B cell (primary cell): ENCODE measurements around the gene KLK2. TPM values are rescaled to one million over a fixed set of nuclear protein-coding genes. Genes with fewer than 3 reads are reported as not detected.

Source experiments
- ATAC-seq: fragments of 200-7000 bp; cut with Tn5 transposase; one replicate; pipeline ENCODE4 v1.10.0; 2021; ENCODE audit warnings: low read depth, mild to moderate bottlenecking, moderate number of reproducible peaks, moderate library complexity
- CTCF ChIA-PET: fragments of 350-600 bp; sonication (Branson Sonifier 250); formaldehyde crosslinking; loops from one replicate; lab custom pipeline; 2021; ENCODE audit warnings: antibody characterized with exemption, inconsistent platforms; lab: Charles Lee
- POLR2A ChIA-PET: fragments of 350-600 bp; sonication (Branson Sonifier 250); formaldehyde crosslinking; loops from one replicate; lab custom pipeline; 2021; ENCODE audit warnings: antibody characterized with exemption; lab: Charles Lee
- DNase-seq: peaks from one replicate; pipeline ENCODE4 v3.0.0; 2013
- H2AFZ ChIP-seq: 2 replicates; pipeline ENCODE4 v1.6.1; 2012; ENCODE audit warnings: mild to moderate bottlenecking, low read depth, low read length; ENCODE audit not compliant: insufficient read depth, poor library complexity, severe bottlenecking
- H3K27ac ChIP-seq, 2 donors: 1 replicate in 1 of 2; 2 replicates in 1 of 2; pipeline ENCODE4 v1.5.1; 2012 to 2013; ENCODE audit warnings: low read length in 2 of 2, mild to moderate bottlenecking in 2 of 2, moderate library complexity in 1 of 2
- H3K27me3 ChIP-seq, 4 experiments: fragments of 200-600 bp in 1 of 4; sonication (generic) in 1 of 4; replicated peaks in 1 of 4; 1 replicate in 2 of 4; 2 replicates in 2 of 4; pipeline versions ENCODE4 v1.6.1 to v1.7.0; 2013 to 2016; ENCODE audit warnings: low read length in 3 of 4, mild to moderate bottlenecking in 2 of 4, mixed read lengths in 1 of 4, moderate library complexity in 1 of 4; ENCODE audit not compliant: insufficient read depth in 4 of 4, control insufficient read depth in 3 of 4; ENCODE audit errors: control extremely low read depth in 1 of 4
- H3K36me3 ChIP-seq, 2 experiments: replicated peaks in 1 of 2; 1 replicate in 1 of 2; 2 replicates in 1 of 2; pipeline versions ENCODE4 v1.6.1 to v1.7.1; 2013; ENCODE audit warnings: low read length in 1 of 2; ENCODE audit not compliant: insufficient read depth in 2 of 2, control insufficient read depth in 1 of 2; ENCODE audit errors: control extremely low read depth in 1 of 2, extremely low read depth in 1 of 2
- H3K4me1 ChIP-seq, 2 donors: fragments of 200-600 bp in 1 of 2; sonication (generic) in 1 of 2; 1 replicate in 1 of 2; 2 replicates in 1 of 2; pipeline versions ENCODE4 v1.5.1 to v1.6.1; 2013 to 2017; ENCODE audit warnings: low read length in 2 of 2; ENCODE audit not compliant: control insufficient read depth in 2 of 2, insufficient read depth in 2 of 2
- H3K4me2 ChIP-seq: replicated peaks from 2 replicates; pipeline ENCODE3; 2012; ENCODE audit warnings: mild to moderate bottlenecking, low read depth, low read length; ENCODE audit not compliant: poor library complexity, severe bottlenecking
- H3K4me3 ChIP-seq, 5 experiments: fragments of 200-600 bp in 1 of 5; sonication (generic) in 1 of 5; 1 replicate in 3 of 5; 2 replicates in 2 of 5; pipeline versions ENCODE4 v1.5.1 to v1.7.0; 2011 to 2016; ENCODE audit warnings: low read length in 4 of 5, mild to moderate bottlenecking in 4 of 5, low read depth in 2 of 5, control low read depth in 1 of 5, moderate library complexity in 1 of 5; ENCODE audit not compliant: insufficient read depth in 1 of 5; ENCODE audit errors: control extremely low read depth in 1 of 5, extremely low read depth in 1 of 5
- H3K79me2 ChIP-seq: fragments of 200-600 bp; sonication (generic); one replicate; pipeline ENCODE4 v1.6.0; 2016; ENCODE audit warnings: low read length; ENCODE audit not compliant: control insufficient read depth, insufficient read depth
- H3K9ac ChIP-seq: fragments of 200-600 bp; sonication (generic); 2 replicates; pipeline ENCODE4 v1.6.1; 2017; ENCODE audit warnings: mild to moderate bottlenecking, low read length, moderate library complexity
- H3K9me3 ChIP-seq, 3 donors: one replicate each; pipeline versions ENCODE4 v1.6.1 to v1.7.1; 2013; ENCODE audit warnings: low read length in 2 of 3; ENCODE audit not compliant: control insufficient read depth in 2 of 3, insufficient read depth in 1 of 3; ENCODE audit errors: control extremely low read depth in 1 of 3
- H4K20me1 ChIP-seq: 2 replicates; pipeline ENCODE4 v1.6.0; 2012; ENCODE audit warnings: mild to moderate bottlenecking, low read length; ENCODE audit not compliant: insufficient read depth, control insufficient read depth, poor library complexity, severe bottlenecking
- H3K27ac Mint-ChIP-seq: one replicate; pipeline ENCODE4 v1.8.0; 2021; ENCODE audit warnings: mixed read lengths
- H3K27me3 Mint-ChIP-seq: one replicate; pipeline ENCODE4 v1.8.0; 2021; ENCODE audit warnings: mixed read lengths
- H3K4me1 Mint-ChIP-seq: one replicate; pipeline ENCODE4 v1.8.0; 2021; ENCODE audit warnings: mixed read lengths
- H3K4me3 Mint-ChIP-seq: one replicate; pipeline ENCODE4 v1.8.0; 2021; ENCODE audit warnings: mixed read lengths
- H3K9me3 Mint-ChIP-seq: one replicate; pipeline ENCODE4 v1.8.0; 2022; ENCODE audit warnings: mixed read lengths; ENCODE audit not compliant: insufficient read depth
- EZH2 ChIP-seq: IDR thresholded peaks from 2 replicates; pipeline ENCODE4 v1.6.1; 2012; ENCODE audit warnings: borderline replicate concordance, low read depth, mild to moderate bottlenecking, moderate library complexity, low read length; ENCODE audit not compliant: insufficient read depth, poor library complexity, severe bottlenecking
- WGBS: methylation state at CpG from one replicate; pipeline ENCODE4 v1.1.5; 2013; ENCODE audit warnings: missing lambda C conversion rate; ENCODE audit not compliant: insufficient coverage; 5-methylcytosine and 5-hydroxymethylcytosine counted together
- intact Hi-C: fragments of 100-400 bp; cut with micrococcal nuclease; formaldehyde crosslinking; loops from one replicate; pipeline ENCODE4 v1.10.0; 2022
- polyA plus RNA-seq: library from polyadenylated mRNA; depleted of rRNA; stranded (reverse); fragments of >200 nt; gene quantifications from 2 replicates; pipeline ENCODE4 v1.2.3, GENCODE V29; 2012
- total RNA-seq, 2 donors: library from RNA; stranded (reverse); fragments of 120-200 nt in 1 of 2; gene quantifications; 1 replicate in 1 of 2; 2 replicates in 1 of 2; pipeline versions ENCODE4 v1.2.3 to v1.2.4, GENCODE V29; 2013 to 2022
- TF ChIP-seq, protein P1 (sequence below): fragments of 200-600 bp; IDR thresholded peaks from one replicate; pipeline ENCODE4 v1.8.0; 2022; ENCODE audit warnings: antibody characterized with exemption, mild to moderate bottlenecking

The KLK2 gene
- total and polyA plus RNA-seq, 2 donors (not counting 1 experiment from before 2014, with no cell fraction given): 0.60 to 1.7 TPM

DNA sequence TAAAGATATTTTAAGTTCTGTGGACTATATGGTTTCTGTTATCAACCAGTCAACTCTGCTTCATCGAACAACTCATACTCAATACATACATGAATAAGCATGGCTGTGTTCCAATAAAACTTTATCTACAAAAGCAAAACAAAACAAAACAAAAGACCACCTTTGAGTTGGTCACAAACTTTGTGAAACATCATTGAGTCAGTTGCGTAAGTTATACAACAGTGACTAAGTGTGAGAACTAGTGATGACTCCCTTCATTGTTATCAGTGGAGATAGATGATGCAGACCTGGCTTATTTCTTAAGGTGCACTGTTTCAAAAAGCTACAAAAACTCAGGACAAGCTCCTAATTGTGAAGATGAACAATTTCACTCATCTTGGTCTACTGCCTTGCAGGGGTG lies 52.5 kb downstream of the KLK2 start:
- no peak for ATAC-seq
- no peaks in the 10 kb centered on the region for H3K36me3 ChIP-seq
- TF ChIP-seq EZH2: no peak
- TF ChIP-seq, protein P1, sequence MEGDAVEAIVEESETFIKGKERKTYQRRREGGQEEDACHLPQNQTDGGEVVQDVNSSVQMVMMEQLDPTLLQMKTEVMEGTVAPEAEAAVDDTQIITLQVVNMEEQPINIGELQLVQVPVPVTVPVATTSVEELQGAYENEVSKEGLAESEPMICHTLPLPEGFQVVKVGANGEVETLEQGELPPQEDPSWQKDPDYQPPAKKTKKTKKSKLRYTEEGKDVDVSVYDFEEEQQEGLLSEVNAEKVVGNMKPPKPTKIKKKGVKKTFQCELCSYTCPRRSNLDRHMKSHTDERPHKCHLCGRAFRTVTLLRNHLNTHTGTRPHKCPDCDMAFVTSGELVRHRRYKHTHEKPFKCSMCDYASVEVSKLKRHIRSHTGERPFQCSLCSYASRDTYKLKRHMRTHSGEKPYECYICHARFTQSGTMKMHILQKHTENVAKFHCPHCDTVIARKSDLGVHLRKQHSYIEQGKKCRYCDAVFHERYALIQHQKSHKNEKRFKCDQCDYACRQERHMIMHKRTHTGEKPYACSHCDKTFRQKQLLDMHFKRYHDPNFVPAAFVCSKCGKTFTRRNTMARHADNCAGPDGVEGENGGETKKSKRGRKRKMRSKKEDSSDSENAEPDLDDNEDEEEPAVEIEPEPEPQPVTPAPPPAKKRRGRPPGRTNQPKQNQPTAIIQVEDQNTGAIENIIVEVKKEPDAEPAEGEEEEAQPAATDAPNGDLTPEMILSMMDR: no peak
- no peak overlapping the region for H3K27ac ChIP-seq
- H3K4me1 Mint-ChIP-seq: peaks cover 13% of the 10 kb centered on the region
- no peaks in the 10 kb centered on the region for H4K20me1 ChIP-seq
- WGBS: 100% methylated on average over 1 of the region's 2 CpGs
- intact Hi-C loops: no loop called here
- H3K27me3 Mint-ChIP-seq: peaks cover 34% of the 10 kb centered on the region
- no peak overlapping the region for H3K4me2 ChIP-seq
- no peak overlapping the region for H3K4me3 ChIP-seq
- no peak overlapping the region for H2AFZ ChIP-seq
- no peaks in the 10 kb centered on the region for H3K9me3 Mint-ChIP-seq
- H3K9me3 ChIP-seq: peaks cover 0 to 7% (median 0%) of the 10 kb centered on the region in 3 donors
- no peak overlapping the region for H3K27ac Mint-ChIP-seq
- H3K4me3 Mint-ChIP-seq: no peak overlapping the region
- no peak overlapping the region for H3K9ac ChIP-seq
- H3K27me3 ChIP-seq: peaks cover 0 to 17% (median 5%) of the 10 kb centered on the region in 4 experiments
- ChIA-PET POLR2A (no interaction called here), CTCF (interaction anchor here (1.5 kb wide), 3 partner anchors 44 to 388 kb away, joined by 3 read pairs; no protein-coding TSS in a partner anchor)
- DNase-seq: no peak
- H3K4me1 ChIP-seq: peaks cover 8 to 11% of the 10 kb centered on the region in 2 donors
- H3K79me2 ChIP-seq: no peaks in the 10 kb centered on the region

DNA sequence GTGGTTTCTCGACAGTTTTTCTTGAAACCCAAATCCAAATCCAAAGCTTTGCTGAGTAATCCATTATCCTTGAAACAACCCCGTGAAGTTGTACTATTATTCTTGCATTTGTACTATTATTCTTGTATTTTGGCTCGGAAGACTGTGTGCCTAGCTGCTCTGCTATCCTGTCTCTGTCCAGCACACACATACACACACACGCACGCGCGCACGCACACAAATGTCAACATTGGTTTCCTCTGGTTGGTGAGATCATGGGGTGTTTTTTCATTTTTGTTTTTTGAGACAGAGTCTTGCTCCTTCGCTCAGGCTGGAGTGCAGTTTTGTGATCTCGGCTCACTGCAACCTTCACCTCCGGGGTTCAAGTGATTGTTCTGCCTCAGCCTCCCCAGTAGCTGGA lies 52.9 kb downstream of the KLK2 start:
- Histone ChIP-seq H3K4me3 (no peak overlapping the region), H3K4me2 (no peak overlapping the region), H2AFZ (no peak overlapping the region), H3K9me3 (peaks cover 0 to 7% (median 0%) of the 10 kb centered on the region in 3 donors), H3K4me1 (peaks cover 8 to 11% of the 10 kb centered on the region in 2 donors), H3K27me3 (peaks cover 0 to 17% (median 5%) of the 10 kb centered on the region in 4 experiments), H3K36me3 (no peaks in the 10 kb centered on the region), H3K9ac (no peak overlapping the region), H3K79me2 (no peaks in the 10 kb centered on the region), H4K20me1 (no peaks in the 10 kb centered on the region), H3K27ac (no peak overlapping the region)
- no peak overlapping the region for H3K27ac Mint-ChIP-seq
- ChIA-PET CTCF (interaction anchor here (1.5 kb wide), 2 partner anchors 44 to 388 kb away, joined by 3 read pairs; no protein-coding TSS in a partner anchor), POLR2A (no interaction called here)
- no peaks in the 10 kb centered on the region for H3K9me3 Mint-ChIP-seq
- no peak for ATAC-seq
- no peak overlapping the region for H3K4me3 Mint-ChIP-seq
- peaks cover 13% of the 10 kb centered on the region for H3K4me1 Mint-ChIP-seq
- WGBS: 100% methylated on average over 1 of the region's 11 CpGs
- intact Hi-C loops: no loop called here
- peaks cover 38% of the 10 kb centered on the region for H3K27me3 Mint-ChIP-seq
- DNase-seq: no peak
- no peak for TF ChIP-seq EZH2
